ENCODE measurements around the gene SLC1A2.

DNA sequence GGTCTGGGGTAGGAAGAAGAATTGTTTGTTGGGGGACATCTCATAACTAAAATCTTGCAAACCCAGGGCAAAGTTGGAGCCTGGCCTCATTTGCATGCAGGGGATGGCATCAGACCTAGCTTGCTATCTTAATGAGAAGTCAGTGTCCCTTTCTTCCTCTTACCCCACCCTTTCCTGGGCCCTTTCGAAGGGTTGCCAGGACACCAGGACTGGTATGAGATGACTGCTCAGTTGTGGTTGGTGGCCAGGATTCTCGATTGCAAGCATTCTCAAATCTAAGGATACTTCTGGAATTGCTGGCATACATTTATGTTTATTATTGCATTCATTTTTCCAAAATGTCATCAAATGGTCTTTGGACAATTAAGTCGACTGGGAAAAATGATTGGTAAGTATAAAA is 131.0 kb downstream of the SLC1A2 start:
- TF ChIP-seq, protein P1, sequence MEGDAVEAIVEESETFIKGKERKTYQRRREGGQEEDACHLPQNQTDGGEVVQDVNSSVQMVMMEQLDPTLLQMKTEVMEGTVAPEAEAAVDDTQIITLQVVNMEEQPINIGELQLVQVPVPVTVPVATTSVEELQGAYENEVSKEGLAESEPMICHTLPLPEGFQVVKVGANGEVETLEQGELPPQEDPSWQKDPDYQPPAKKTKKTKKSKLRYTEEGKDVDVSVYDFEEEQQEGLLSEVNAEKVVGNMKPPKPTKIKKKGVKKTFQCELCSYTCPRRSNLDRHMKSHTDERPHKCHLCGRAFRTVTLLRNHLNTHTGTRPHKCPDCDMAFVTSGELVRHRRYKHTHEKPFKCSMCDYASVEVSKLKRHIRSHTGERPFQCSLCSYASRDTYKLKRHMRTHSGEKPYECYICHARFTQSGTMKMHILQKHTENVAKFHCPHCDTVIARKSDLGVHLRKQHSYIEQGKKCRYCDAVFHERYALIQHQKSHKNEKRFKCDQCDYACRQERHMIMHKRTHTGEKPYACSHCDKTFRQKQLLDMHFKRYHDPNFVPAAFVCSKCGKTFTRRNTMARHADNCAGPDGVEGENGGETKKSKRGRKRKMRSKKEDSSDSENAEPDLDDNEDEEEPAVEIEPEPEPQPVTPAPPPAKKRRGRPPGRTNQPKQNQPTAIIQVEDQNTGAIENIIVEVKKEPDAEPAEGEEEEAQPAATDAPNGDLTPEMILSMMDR (IDR thresholded peaks at IDR 0.05) = no peak
- no peak for TF ChIP-seq POLR2A (IDR thresholded peaks at IDR 0.05)
